NCI-H2029 treated with DMSO at 0.1 percent for 48 hours (cell line): ENCODE data around the gene KCNK18.
"Not testable (repeated sequence)": the region's sequence is repeated elsewhere in the genome, so short reads cannot be mapped to it uniquely, and the experiment has no call there.

Source experiments
- DNase-seq: peaks from one replicate; lab custom pipeline; 2025; lab: John Stamatoyannopoulos, UW

Gene KCNK18

GRCh38 chr10:117174439-117175214 is 22.7 kb upstream of the KCNK18 start:
- DNase-seq = peak; percentile 2

- DNase-seq = no peak
Measured at GRCh38 chr10:117175215-117175900, 21.9 kb upstream of the KCNK18 start.

GRCh38 chr10:117175901-117176534 is 21.3 kb upstream of the KCNK18 start:
- DNase-seq = peak; percentile 9

GRCh38 chr10:117178190-117178589 is 19.1 kb upstream of the KCNK18 start:
- DNase-seq = no peak

GRCh38 chr10:117184296-117184695 is 13.0 kb upstream of the KCNK18 start:
- DNase-seq = no peak

DNA sequence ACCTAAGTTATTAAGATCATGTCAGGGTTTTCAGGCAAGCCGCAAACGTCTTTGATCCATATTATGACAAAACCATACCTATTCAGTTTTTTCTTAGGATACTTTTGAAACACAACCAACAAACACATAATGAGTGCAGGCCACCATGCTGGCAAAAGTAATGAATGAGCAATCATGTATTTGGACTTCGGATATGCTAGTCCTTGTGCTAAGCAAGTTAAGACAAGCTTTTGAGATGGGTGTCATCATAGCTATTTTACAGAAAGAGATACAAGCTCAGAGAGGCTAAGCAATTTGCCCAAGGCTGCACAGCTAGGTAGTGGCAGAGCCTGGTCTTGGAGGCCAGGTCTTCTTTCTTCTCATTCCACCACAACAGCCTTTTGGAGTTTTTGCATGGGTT is 12.5 kb upstream of the KCNK18 start:
- DNase-seq = no peak

DNA sequence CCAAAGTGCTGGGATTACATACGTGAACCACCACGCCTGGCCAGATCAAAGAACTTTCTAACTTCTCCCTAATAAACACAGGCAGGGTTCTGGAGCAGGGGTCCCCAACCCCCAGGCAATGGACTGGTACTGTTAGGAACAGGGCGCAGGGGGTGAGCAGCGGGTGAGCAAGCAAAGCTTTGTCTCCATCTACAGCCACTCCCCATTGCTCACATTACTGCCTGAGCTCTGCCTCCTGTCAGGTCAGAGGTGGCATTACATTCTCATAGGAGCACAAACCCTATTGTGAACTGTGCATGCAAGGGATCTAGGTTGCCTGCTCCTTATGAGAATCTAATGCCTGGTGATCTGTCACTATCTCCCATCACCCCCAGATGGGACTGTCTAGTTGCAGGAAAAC is 11.5 kb upstream of the KCNK18 start:
- DNase-seq = not testable (repeated sequence)

- DNase-seq = no peak
Measured at GRCh38 chr10:117186832-117187615, 10.3 kb upstream of the KCNK18 start.

GRCh38 chr10:117188371-117188770 is 8.9 kb upstream of the KCNK18 start:
- DNase-seq = no peak

- DNase-seq = no peak
Measured at GRCh38 chr10:117189557-117189956, 7.7 kb upstream of the KCNK18 start.

GRCh38 chr10:117198088-117198487 is 799 bp downstream of the KCNK18 start:
- DNase-seq = no peak

- DNase-seq = no peak
Measured at GRCh38 chr10:117201826-117202225, 4.5 kb downstream of the KCNK18 start.

GRCh38 chr10:117204316-117204715 is 7.0 kb downstream of the KCNK18 start:
- DNase-seq = no peak

DNA sequence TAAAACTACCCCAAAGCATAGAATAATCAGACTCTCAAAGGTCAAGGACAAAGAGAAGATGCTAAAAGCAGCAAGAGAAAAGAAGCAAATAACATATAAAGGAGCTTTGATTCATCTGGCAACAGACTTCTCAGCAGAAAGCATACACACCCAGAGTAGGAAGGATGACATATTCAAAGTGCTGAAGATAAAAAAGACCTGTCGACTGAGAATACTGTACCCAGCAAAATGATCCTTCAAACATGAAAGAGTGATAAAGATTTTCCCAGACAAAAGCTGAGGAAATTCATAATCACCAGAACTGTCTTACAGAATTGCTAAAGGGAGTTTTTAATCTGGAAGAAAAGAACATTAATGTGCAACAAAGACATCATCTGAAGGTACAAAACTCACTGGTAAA is 14.9 kb downstream of the KCNK18 start:
- no peak for DNase-seq

GRCh38 chr10:117214401-117214800 is 17.1 kb downstream of the KCNK18 start:
- no peak for DNase-seq

DNA sequence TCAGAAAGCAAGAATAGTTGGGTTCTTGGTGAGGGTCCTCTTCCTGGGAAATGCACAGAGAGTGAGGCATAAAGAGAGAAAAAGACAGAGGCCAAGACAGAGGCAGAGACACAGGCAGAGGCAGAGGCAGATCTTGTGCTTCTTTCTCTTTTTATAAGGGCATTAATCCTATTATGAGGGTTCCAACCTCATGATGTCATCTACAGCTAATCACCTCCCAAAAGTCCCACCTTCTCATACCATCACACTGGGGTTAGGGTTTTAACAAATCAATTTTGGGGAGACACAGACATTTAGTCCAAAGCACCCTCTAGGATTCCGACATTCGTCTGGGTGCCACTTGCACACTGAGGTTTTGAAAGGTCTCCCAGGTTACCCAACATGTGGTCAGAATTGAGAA is 17.8 kb downstream of the KCNK18 start:
- DNase-seq = no peak

DNA sequence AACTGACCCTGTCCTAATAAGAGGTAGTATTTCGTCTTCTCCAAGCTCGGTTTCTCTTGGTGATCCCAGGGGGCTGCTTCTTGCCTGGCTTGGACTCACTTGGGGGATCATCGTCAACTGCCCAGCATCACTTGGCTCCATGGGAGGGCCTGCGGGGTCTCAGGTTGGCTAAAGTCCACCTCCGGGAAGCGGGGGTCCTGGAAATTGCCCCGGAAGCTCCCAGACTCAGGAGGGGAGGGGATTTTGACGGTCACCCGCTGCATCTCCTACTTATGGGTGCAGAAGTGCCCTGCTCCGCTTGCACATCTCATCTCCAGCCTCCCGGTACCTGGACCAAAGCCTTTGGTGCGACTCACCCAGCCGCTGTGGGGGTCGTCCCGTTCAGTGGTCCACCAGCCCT is 18.7 kb downstream of the KCNK18 start:
- no peak for DNase-seq

DNA sequence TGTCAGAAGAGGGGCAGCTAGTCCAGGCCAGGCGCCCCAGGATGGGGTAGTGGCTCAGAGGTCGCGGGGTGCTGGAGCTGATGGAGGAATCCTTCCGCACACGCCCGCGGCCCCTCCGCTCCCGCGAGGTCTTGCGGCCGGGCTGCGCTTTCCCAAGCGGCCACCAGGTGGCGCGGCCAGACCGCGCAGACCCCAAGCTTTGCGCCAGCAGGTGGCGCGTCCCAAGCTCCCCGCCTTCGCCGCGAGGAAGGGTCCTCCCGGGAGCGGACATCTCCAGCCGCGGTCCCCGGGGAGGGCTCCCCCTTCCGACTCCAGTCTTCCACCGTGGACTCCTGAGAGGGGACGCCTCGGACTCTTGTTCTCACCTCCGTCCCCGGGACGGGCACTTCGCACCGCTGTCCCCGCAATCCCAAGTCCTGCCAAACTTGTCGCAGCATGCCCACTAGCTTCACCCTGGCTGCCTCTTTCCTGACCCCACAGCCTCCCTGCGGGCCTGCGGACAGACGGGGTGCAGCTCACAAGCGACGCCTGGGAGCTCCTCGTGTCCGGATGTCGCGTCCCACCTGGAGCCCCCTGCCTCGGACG is 19.4 kb downstream of the KCNK18 start:
- DNase-seq = no peak

DNA sequence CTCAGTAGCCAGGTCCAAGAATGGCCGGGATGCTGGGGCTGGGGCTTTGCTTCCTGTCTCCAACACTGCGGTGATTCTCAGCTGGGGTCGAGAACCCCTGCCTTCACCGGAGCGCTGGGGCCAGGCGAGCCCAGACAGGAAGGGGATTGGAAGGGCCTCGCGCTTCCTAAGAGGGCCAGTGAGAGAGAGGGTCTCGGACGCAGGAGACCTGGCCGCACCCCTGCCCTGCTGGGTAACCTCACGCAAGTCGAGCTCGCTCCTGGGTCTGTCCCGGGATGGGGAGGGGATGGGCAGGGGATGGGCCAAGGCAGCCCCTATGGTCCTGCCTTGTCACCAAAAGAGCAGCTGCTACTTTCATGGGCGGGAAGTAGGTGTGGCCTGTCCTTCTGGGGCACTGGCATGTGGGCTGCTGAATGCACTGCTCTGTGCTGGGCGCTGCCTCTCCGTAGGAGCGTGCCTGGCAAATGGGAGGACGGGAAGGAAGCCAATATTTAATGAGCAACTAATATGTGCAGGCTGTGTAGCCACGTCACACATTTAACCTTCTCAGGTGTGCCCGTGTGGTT is 20.0 kb downstream of the KCNK18 start:
- no peak for DNase-seq

- no peak for DNase-seq
Measured at GRCh38 chr10:117218654-117219053, 21.4 kb downstream of the KCNK18 start.

DNA sequence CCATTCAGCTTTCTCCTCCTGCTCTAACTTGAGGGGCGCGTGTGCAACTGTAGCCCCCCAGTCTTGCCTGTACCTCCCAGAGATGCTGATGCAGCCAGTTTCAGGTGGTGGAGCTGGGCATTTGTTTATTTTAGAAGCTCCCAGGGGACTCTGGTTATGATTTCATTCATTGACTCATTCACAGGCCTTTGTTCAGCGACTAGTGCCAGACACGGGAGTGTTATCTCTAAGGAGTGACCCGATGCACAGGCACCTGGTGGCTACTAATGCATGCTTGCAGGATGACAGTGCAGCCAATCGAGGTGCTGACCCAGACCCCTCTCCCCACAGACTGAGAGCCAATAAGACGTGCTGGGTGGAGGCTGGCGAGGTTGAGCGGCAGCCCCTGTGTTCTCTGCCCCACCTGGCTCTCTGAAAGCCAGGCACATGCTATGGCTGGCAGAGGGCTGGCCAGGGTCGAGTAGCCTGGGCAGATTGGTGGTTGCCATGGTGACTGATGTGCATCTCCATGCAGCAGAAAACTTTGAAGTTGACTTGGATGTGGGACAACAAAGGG is 23.9 kb downstream of the KCNK18 start:
- DNase-seq = no peak
